SIG-M5 (cell line): ENCODE results near the gene PGA3.
"Not testable (repeated sequence)": the region's sequence is repeated elsewhere in the genome, so short reads cannot be mapped to it uniquely, and the experiment has no call there.

Experiments
- DNase-seq: peaks from one replicate; lab custom pipeline; 2025; lab: John Stamatoyannopoulos, UW

Gene PGA3

DNA sequence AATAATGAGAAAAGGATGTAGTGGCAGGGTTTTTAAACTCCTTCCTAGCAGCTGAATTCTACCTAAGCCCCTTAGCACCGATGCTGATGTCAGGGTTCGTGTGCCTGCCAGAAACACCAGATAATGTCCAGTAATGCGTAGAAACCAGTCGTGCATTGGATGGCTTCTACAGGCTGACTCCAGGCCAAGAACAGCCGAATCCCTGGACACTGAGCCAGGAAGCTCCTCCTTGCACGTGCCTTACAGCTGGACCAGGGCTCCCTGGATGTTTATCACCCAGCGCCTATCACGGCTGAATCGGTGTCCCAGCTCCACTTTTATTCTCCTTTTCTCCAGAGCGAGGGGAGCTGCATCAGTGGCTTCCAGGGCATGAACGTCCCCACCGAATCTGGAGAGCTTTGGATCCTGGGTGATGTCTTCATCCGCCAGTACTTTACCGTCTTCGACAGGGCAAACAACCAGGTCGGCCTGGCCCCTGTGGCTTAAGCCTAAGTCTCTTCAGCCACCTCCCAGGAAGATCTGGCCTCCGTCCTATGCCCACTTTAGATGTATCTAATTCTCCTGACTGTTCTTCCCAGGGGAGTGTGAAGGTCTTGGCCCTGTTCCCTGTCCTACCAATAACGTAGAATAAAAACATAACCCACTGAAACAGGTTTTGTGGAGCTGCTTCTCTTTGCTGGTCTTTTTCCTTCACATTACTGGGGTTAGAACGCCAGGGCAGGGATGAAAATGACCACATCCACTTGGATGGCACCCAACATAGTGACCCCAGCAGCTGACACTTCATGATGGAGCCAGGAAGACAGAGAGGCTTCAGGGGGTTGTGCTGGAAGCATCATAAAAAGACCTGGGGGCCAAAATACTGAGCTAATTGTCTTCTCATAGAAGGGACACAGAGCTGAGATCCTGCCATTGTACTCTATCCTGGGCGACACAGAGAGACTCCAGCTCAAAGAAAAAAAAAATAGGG, 47.8 kb downstream of the PGA3 start:
- not testable (repeated sequence) for DNase-seq

DNA sequence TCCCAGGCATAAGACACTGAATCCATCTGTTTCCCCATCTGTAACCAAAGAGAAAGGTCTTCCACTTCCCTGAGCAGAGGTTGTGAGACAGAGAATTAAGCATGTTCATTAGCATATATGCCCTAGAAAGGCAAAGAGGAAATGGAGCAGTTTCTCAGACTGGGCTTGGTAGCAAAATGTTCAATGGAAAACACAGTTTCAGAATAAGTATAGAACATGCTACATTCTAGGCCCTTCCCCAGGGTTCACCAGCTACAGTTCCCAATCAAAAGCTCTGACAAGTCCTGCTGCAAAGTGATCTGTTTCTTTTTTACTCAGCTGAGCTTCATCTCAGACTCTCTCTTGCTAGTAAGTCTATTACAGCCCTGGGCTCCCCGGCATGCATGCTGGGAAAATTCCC, 49.0 kb downstream of the PGA3 start:
- DNase-seq, result not testable (repeated sequence)

DNA sequence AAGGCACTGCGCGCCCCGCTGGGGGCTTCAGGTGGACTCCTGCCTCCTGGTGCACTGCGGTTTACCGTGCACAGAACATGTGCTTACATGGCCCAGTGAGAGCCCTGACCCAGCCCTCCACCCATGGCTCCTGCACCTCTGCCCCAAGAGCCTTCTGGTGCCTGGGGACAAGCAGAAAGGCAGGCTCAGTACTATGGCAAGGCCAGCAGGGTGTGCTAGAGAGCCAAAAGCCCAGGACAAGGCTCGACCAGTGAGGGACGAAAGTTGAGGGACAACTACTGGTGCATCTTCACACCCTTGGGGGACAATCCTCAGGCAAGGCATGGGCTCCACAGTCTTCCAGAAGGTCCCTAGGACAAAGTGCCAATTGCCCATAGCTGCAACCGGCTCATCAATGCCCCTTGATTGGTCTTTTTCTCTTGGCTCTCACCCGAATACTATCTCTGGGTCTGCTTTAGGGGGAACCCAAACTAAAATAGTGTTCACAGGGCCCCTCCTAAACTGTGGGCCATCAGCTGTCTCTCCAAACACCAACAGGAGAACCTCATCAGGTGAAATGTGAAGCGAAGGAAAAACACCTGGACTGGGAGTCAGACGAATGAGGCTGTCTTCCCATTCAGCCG, 51.2 kb downstream of the PGA3 start:
- no peak for DNase-seq

DNA sequence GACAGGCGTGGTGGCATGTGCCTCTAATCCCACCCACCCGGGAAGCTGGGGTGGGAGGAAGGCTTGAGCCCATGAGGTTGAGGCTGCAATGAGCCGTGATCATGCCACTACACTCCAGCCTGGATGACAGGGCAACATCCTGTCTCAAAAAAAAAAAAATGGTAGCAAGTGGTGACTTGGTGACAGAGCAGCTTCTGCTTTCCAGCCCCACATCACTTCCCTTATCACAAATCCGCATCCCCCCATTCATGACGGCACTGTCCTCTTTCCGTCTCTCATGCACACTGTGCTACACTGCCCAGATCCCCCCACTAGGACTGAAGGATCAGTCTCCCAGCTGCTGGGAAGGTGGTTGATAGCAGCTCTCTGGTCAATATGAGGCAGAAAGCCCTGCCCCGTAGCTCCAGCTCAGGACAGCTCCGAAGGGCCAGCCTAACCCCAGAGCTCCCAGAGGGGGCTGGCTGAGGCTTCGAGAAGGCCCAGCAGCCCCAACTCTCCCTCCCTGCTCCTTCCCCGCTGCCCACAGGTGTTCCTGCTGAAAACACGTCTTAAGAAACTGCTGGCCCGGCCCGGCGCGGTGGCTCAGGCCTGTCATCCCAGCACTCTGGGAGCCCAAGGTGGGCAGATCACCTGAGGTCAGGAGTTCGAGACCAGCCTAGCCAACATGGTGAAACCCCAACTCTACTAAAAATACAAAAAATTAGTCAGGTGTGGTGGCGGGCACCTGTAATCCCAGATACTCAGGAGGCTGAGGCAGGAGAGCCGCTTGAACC, 53.6 kb downstream of the PGA3 start:
- no peak for DNase-seq

DNA sequence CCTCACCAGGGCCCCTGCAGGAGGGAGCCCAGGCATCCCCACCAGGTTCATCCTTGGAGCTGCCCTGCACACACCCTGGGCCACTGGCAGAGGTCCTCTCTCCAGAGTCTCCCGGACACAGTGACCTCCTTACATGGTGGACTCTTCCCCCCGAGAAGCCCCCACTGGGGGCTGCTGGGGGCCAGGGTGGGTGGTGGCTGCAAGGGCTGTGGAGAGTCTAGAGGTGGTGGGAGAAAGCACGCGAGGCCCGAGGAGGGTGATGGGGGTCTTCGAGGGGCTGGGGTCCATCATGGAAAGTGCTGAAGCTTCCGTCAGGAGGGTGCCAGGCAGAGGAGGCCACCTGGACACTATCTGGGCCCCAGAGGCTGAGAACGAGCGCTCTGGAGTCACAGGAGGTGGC, 55.2 kb downstream of the PGA3 start:
- no peak for DNase-seq

DNA sequence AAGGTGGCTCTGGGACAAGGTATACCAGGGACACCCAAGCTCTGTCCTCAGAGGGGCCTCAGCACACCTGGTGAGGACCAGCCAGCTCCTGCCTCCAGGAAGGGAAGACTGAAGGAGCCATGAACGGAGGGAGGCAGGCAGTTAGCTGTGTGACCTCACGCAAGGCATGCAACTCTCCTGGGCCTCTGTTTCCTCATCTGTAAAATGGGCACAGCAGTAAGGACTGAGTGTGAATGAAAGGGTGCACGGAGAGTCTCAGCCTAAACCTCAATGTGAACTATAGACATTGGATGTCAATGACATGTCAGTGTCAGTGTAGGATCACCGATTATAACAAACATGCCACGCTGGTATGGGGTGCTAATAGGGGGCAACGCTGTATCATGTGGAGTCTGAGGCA, 56.0 kb downstream of the PGA3 start:
- DNase-seq, result no peak
